Measurements from ENCODE around the gene COMMD10. TPM values are rescaled to one million over a fixed set of nuclear protein-coding genes. Genes with fewer than 3 reads are reported as not detected.

Gene COMMD10
- total RNA-seq, 1 donor from 2014 or later = 44.4 TPM

- POLR2A ChIA-PET = no interaction called here
- peaks cover 15% of the 10 kb centered on the region for H3K4me1 Mint-ChIP-seq
- DNase-seq (no peak), ATAC-seq (ENCODE audit: low read depth) (no peak)
- CTCF ChIA-PET = interaction anchor here (1.8 to 4.5 kb wide), 2 partner anchors 183 to 810 kb away, joined by 4 to 16 read pairs; no protein-coding TSS in a partner anchor
- no peak overlapping the region for H3K27ac Mint-ChIP-seq
- no peaks in the 10 kb centered on the region for H3K27me3 Mint-ChIP-seq
- H3K4me3 Mint-ChIP-seq = no peak overlapping the region
- peaks cover 16% of the 10 kb centered on the region for H3K36me3 Mint-ChIP-seq (ENCODE audit: low read depth)
- H3K9me3 Mint-ChIP-seq = no peaks in the 10 kb centered on the region
- no peak for TF ChIP-seq CTCF (IDR thresholded peaks at IDR 0.05)
- intact Hi-C loops (cut with micrococcal nuclease) = loop anchor here (1.0 to 5.0 kb wide), 4 partner anchors 440 to 1320 kb away; no protein-coding TSS in a partner anchor
These were observed 52.9 kb downstream of the COMMD10 start for GRCh38 chr5:116137544-116138378.

- POLR2A ChIA-PET = no interaction called here
- H3K9me3 Mint-ChIP-seq = no peaks in the 10 kb centered on the region
- no peaks in the 10 kb centered on the region for H3K27me3 Mint-ChIP-seq
- TF ChIP-seq CTCF (IDR thresholded peaks at IDR 0.05) = no peak
- ATAC-seq (ENCODE audit: low read depth) (no peak), DNase-seq (no peak)
- no peak overlapping the region for H3K27ac Mint-ChIP-seq
- peaks cover 3% of the 10 kb centered on the region for H3K4me1 Mint-ChIP-seq
- peaks cover 13% of the 10 kb centered on the region for H3K36me3 Mint-ChIP-seq (ENCODE audit: low read depth)
- CTCF ChIA-PET = no interaction called here
- H3K4me3 Mint-ChIP-seq = no peak overlapping the region
- intact Hi-C loops (cut with micrococcal nuclease) = no loop called here
These were observed 57.7 kb downstream of the COMMD10 start for GRCh38 chr5:116142495-116142894.

GRCh38 chr5:116144103-116144502 is 59.3 kb downstream of the COMMD10 start:
- Mint-ChIP-seq H3K4me3 (no peak overlapping the region), H3K36me3 (ENCODE audit: low read depth) (peaks cover 19% of the 10 kb centered on the region), H3K9me3 (peaks cover 2% of the 10 kb centered on the region), H3K27me3 (no peaks in the 10 kb centered on the region), H3K27ac (no peak overlapping the region), H3K4me1 (no peaks in the 10 kb centered on the region)
- DNase-seq (no peak), ATAC-seq (ENCODE audit: low read depth) (no peak)
- intact Hi-C loops (cut with micrococcal nuclease) = no loop called here
- TF ChIP-seq CTCF (IDR thresholded peaks at IDR 0.05) = no peak
- POLR2A ChIA-PET = no interaction called here
- CTCF ChIA-PET = no interaction called here

- Mint-ChIP-seq H3K9me3 (peaks cover 2% of the 10 kb centered on the region), H3K27me3 (no peaks in the 10 kb centered on the region), H3K27ac (no peak overlapping the region), H3K4me3 (no peak overlapping the region), H3K4me1 (no peaks in the 10 kb centered on the region), H3K36me3 (ENCODE audit: low read depth) (peaks cover 16% of the 10 kb centered on the region)
- ChIA-PET POLR2A (no interaction called here), CTCF (no interaction called here)
- no peak for ATAC-seq (ENCODE audit: low read depth)
- intact Hi-C loops (cut with micrococcal nuclease) = no loop called here
- no peak for TF ChIP-seq CTCF (IDR thresholded peaks at IDR 0.05)
- no peak for DNase-seq
These were observed 60.2 kb downstream of the COMMD10 start for GRCh38 chr5:116144991-116145390.

- no peak for TF ChIP-seq CTCF (IDR thresholded peaks at IDR 0.05)
- Mint-ChIP-seq H3K36me3 (ENCODE audit: low read depth) (peaks cover 13% of the 10 kb centered on the region), H3K27ac (no peak overlapping the region), H3K27me3 (no peaks in the 10 kb centered on the region), H3K9me3 (peaks cover 2% of the 10 kb centered on the region), H3K4me3 (no peak overlapping the region), H3K4me1 (no peaks in the 10 kb centered on the region)
- intact Hi-C loops (cut with micrococcal nuclease) = no loop called here
- CTCF ChIA-PET = no interaction called here
- ATAC-seq (ENCODE audit: low read depth) = no peak
- no peak for DNase-seq
- POLR2A ChIA-PET = no interaction called here
These were observed 60.6 kb downstream of the COMMD10 start for GRCh38 chr5:116145416-116145815.
